BLaER1 (cell line): Measurements from ENCODE around the gene DBNDD1.
"Not testable (repeated sequence)": the region's sequence is repeated elsewhere in the genome, so short reads cannot be mapped to it uniquely, and the experiment has no call there.

ENCODE experiments used
- H3K27ac ChIP-seq: shearing (Covaris generic); formaldehyde crosslinking; 2 replicates; pipeline ENCODE4 v1.8.1; 2022
- H3K27me3 ChIP-seq: shearing (Covaris generic); formaldehyde crosslinking; 2 replicates; pipeline ENCODE4 v1.8.1; 2022
- H3K36me3 ChIP-seq: shearing (Covaris generic); formaldehyde crosslinking; 2 replicates; pipeline ENCODE4 v1.8.1; 2022
- H3K4me1 ChIP-seq: shearing (Covaris generic); formaldehyde crosslinking; 2 replicates; pipeline ENCODE4 v1.8.1; 2022
- H3K4me2 ChIP-seq: shearing (Covaris generic); formaldehyde crosslinking; 2 replicates; pipeline ENCODE4 v1.8.1; 2022
- H3K4me3 ChIP-seq: shearing (Covaris generic); formaldehyde crosslinking; 2 replicates; pipeline ENCODE4 v1.8.1; 2022
- H3K9ac ChIP-seq: shearing (Covaris generic); formaldehyde crosslinking; 2 replicates; pipeline ENCODE4 v1.8.1; 2022
- H3K9me3 ChIP-seq: shearing (Covaris generic); formaldehyde crosslinking; 2 replicates; pipeline ENCODE4 v1.8.1; 2022
- H4K20me1 ChIP-seq: shearing (Covaris generic); formaldehyde crosslinking; 2 replicates; pipeline ENCODE4 v1.8.1; 2022
- Cebpa-rat ChIP-seq: shearing (Covaris generic); IDR thresholded peaks from 2 replicates; pipeline ENCODE4 v1.8.1; 2022

DBNDD1 gene

DNA sequence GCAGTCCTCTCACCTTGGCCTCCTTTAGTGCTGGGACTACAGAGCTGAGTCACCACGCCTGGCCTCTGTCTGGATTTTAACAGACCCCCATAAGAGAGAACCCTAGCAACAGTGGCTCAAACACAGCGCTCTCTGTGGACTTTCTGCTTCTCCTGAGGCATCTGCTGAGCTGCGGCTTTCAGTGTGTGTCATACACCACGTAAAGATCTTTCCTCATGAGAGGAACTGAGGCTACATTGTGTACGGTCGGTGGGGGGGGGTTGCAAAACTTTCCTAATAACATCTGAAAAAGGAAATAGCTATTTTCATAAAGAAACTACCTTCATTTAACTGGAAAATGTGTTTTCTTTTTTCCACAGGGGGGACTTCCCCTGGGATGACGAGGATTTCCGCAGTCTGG, 37.8 kb downstream of the DBNDD1 start:
- Histone ChIP-seq H4K20me1 (peaks cover 46% of the 10 kb centered on the region), H3K27me3 (no peaks in the 10 kb centered on the region), H3K4me3 (no peak overlapping the region), H3K27ac (no peak overlapping the region), H3K36me3 (peaks cover 97% of the 10 kb centered on the region), H3K9ac (0 out of 2 replicates have a peak overlapping the region, but pooled peaks have one; percentile 10), H3K4me1 (peaks cover 6% of the 10 kb centered on the region), H3K4me2 (no peak overlapping the region), H3K9me3 (no peaks in the 10 kb centered on the region)
- TF ChIP-seq Cebpa-rat, result no peak

DNA sequence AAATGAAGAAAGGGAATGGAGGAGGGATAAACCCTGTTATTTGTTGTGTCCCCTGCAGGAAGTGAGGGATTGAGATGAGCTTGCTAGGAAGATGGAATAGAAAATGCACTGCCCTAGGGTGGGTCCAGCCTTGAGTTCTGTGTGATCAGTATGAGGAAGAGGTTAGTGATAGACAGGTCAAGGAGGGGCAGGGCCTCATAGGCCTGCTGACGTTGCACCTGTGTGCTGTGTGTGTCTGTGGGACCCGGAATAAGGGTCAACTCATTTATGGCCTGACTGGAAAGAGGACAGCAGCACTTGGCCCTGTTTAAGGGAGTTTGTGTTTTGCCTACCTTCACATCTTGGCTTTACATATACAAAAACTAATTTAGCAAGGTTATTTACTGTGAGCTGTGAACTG, 44.4 kb downstream of the DBNDD1 start:
- no peak overlapping the region for H3K4me2 ChIP-seq

DNA sequence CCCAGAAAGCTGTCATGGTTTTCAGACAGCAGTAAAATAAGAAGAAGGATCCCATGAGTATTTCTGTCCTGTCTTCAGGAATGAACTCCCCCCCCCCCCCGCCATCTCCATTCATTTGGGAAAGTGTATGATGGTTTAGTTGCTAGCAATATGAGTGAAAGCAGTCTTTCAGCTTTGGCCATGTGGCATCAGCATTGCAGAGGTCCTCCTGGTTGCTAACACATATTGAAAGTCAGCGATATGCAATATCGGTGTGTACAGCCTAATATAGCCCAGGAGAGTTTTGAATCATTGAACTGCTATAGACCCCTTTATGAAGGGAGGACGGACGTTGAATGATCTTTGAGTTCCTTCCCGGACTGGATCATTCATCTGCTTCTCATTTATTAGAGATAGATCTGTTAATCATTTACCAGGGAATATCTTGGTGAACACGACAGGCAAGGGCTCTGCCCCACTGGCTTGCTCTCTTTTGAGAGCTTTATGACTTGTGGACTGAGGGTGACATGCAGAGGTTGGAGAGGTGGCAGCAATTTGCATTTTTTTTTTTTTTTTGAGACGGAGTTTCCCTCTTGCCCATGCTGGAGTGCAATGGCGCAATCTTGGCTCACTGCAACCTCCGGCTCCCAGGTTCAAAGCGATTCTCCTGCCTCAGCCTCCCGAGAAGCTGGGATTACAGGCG, 45.5 kb downstream of the DBNDD1 start:
- Histone ChIP-seq H3K4me2 (peak overlapping the region; percentile 98), H3K9ac (peak overlapping the region; percentile 86), H3K36me3 (peaks cover 37% of the 10 kb centered on the region), H3K4me1 (peaks cover 44% of the 10 kb centered on the region), H4K20me1 (peaks cover 72% of the 10 kb centered on the region), H3K9me3 (no peaks in the 10 kb centered on the region), H3K4me3 (peak overlapping the region; percentile 76), H3K27me3 (no peaks in the 10 kb centered on the region), H3K27ac (no peak overlapping the region)
- TF ChIP-seq Cebpa-rat, result no peak

More for the DNA sequence above, 44.4 kb downstream of the DBNDD1 start:
- no peak for TF ChIP-seq Cebpa-rat
- peaks cover 33% of the 10 kb centered on the region for H3K4me1 ChIP-seq
- no peak overlapping the region for H3K9ac ChIP-seq
- no peaks in the 10 kb centered on the region for H3K27me3 ChIP-seq
- H4K20me1 ChIP-seq, result peaks cover 74% of the 10 kb centered on the region
- H3K36me3 ChIP-seq, result peaks cover 48% of the 10 kb centered on the region
- H3K27ac ChIP-seq, result no peak overlapping the region
- H3K4me3 ChIP-seq, result no peak overlapping the region
- no peaks in the 10 kb centered on the region for H3K9me3 ChIP-seq

DNA sequence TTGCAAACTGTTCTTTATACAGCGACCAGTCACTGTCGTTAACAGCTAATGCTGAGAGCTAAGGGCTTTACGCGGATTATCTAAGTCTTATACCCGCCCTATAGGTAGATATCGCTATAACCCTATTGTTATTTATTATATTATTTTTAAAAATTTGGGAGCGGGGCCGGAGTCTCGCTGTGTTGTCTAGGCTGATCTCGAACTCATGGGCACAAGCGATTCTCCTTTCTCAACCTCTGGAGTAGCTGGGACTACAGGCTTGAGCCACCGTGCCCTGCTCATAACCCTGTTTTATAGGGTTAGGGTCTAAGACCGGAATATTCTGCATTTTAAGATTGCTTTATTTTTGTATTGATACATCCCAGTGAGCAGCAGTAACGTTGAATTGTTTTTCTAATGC, 46.0 kb downstream of the DBNDD1 start:
- Histone ChIP-seq H3K4me1 (peaks cover 45% of the 10 kb centered on the region), H3K4me2 (peak overlapping the region; percentile 98), H3K36me3 (peaks cover 33% of the 10 kb centered on the region), H3K27me3 (no peaks in the 10 kb centered on the region), H3K9ac (peak overlapping the region; percentile 86), H3K27ac (peak overlapping the region; percentile 88), H3K9me3 (no peaks in the 10 kb centered on the region), H4K20me1 (peaks cover 69% of the 10 kb centered on the region), H3K4me3 (peak overlapping the region; percentile 76)
- TF ChIP-seq Cebpa-rat, result no peak

- Histone ChIP-seq H3K4me1 (peaks cover 45% of the 10 kb centered on the region), H3K9me3 (no peaks in the 10 kb centered on the region), H3K9ac (peak overlapping the region; percentile 86), H3K27ac (peak overlapping the region; percentile 88), H3K4me2 (peak overlapping the region; percentile 98), H3K27me3 (no peaks in the 10 kb centered on the region), H3K36me3 (peaks cover 32% of the 10 kb centered on the region), H4K20me1 (peaks cover 69% of the 10 kb centered on the region), H3K4me3 (peak overlapping the region; percentile 76)
- TF ChIP-seq Cebpa-rat, result no peak
These were observed 46.7 kb downstream of the DBNDD1 start for GRCh38 chr16:89972244-89973234.

DNA sequence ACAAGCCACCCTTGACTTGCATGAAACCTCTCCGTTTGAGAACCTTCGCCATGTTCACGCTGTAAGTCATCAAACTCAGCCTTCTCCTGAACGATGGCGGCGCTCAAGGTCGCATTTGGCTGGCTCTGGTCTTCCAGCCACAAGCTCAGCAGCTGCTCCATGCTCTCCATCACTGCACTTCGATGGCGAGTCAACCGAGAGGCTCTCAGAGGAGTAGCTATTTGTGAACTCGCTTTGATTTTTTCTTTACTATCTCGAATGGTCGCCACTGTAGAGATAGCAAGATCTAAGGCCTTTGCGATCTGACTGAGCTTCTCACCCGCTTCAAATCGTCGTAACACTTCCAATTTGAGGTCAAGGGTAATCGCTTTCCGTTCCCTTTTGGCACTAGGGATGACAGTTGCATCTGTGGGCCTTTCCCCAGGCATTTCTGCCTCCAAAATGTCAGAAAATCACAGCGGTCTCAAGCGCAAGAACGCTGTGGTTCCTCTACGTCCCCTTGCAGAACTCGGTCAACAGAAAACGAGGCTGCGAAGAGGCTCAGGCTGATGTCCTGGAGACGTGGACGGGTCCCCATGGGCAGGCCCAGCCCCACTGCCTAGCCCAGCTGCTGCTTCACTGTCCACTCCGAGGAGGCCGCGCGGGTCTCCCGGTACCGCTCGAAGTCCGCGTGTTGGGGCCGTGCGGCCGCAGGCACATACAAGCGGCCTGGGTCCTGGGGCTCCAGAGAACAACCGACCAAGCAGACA, 47.6 kb downstream of the DBNDD1 start:
- peak overlapping the region; percentile 76 for H3K4me3 ChIP-seq
- H3K36me3 ChIP-seq, result peaks cover 31% of the 10 kb centered on the region
- peaks cover 50% of the 10 kb centered on the region for H3K4me1 ChIP-seq
- H3K9ac ChIP-seq, result peak overlapping the region; percentile 86
- H3K4me2 ChIP-seq, result peak overlapping the region; percentile 98
- H4K20me1 ChIP-seq, result peaks cover 61% of the 10 kb centered on the region
- H3K27me3 ChIP-seq, result no peaks in the 10 kb centered on the region
- no peak for TF ChIP-seq Cebpa-rat
- H3K27ac ChIP-seq, result peak overlapping the region; percentile 88
- no peaks in the 10 kb centered on the region for H3K9me3 ChIP-seq

DNA sequence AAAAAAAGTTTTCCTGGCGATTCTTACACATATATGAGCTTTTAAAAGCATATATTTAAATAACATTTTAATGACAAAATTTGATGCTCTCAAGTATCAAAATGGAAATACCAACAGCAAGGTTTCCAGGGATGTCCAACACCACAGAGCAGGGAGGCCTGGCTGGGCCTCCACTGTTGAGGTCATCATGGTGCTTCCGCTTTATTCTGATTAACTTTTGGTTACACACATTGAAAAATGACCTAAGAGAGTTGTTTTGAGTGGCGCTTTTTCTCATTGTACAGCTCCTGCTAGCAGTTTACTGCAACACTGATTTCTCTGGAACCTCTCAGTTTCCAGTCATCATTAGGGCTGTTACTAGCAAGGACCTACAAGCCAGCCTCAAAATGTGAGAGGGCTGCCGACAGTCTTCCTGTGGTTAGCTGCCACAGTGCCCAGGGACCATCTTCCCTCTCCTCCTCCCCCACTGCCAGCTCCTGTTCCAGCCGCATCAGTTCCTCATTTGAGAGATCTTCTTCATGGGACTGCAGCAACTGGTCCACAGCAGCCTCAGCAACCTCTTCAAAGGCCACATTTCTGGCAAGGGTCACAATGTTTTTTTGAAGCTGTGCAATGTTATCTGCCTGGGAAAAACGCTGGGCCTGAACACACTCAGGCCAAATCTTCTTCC, 49.4 kb downstream of the DBNDD1 start:
- Histone ChIP-seq H3K27me3 (no peaks in the 10 kb centered on the region), H3K36me3 (peaks cover 37% of the 10 kb centered on the region), H3K4me1 (peaks cover 56% of the 10 kb centered on the region), H4K20me1 (peaks cover 44% of the 10 kb centered on the region), H3K9me3 (no peaks in the 10 kb centered on the region), H3K4me2 (peak overlapping the region; percentile 98), H3K4me3 (no peak overlapping the region; the same call in 1 of the 2 replicates), H3K27ac (no peak overlapping the region), H3K9ac (no peak overlapping the region)
- no peak for TF ChIP-seq Cebpa-rat

DNA sequence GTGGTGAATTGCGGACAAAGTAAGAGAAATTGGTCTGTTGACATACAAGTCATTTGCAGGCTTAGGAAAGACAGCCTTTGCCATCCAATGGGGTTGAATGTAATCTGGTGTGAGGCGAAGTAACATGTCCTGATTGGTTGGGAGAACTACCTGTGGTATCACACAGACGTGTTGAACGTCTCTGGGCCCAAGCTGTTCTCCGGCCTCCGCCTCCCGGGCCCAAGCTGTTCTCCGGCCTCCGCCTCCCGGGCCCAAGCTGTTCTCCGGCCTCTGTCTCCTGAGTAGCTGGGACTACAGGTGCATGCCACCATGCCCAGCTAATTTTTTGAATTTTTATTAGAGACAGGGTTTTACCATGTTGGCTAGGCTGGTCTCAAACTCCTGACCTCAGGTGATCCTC, 51.2 kb downstream of the DBNDD1 start:
- not testable (repeated sequence) for H3K4me2 ChIP-seq, H3K27ac ChIP-seq, H3K9ac ChIP-seq, H3K27me3 ChIP-seq, H3K4me3 ChIP-seq, H3K9me3 ChIP-seq
- Histone ChIP-seq H4K20me1 (peaks cover 34% of the 10 kb centered on the region), H3K36me3 (peaks cover 48% of the 10 kb centered on the region), H3K4me1 (peaks cover 46% of the 10 kb centered on the region)

GRCh38 chr16:89967436-89967835, 51.8 kb downstream of the DBNDD1 start:
- Histone ChIP-seq H3K4me1 (peaks cover 46% of the 10 kb centered on the region), H3K36me3 (peaks cover 53% of the 10 kb centered on the region), H4K20me1 (peaks cover 34% of the 10 kb centered on the region)
- not testable (repeated sequence) for H3K9ac ChIP-seq, H3K27ac ChIP-seq, H3K27me3 ChIP-seq, H3K4me2 ChIP-seq, H3K9me3 ChIP-seq, H3K4me3 ChIP-seq
